ENCODE data around the gene PCDH8. TPM values are rescaled to one million over a fixed set of nuclear protein-coding genes. Genes with fewer than 3 reads are reported as not detected.

PCDH8 gene
- total RNA-seq, 1 donor from 2014 or later = 8.1 TPM

- Mint-ChIP-seq H3K4me1 (ENCODE audit: unreplicated experiment) (peaks cover 15% of the 10 kb centered on the region), H3K36me3 (no peaks in the 10 kb centered on the region), H3K27ac (no peak overlapping the region), H3K27me3 (peaks cover 19% of the 10 kb centered on the region), H3K9me3 (peaks cover 7% of the 10 kb centered on the region), H3K4me3 (no peak overlapping the region)
- DNase-seq (ENCODE audit: extremely low spot score, unreplicated experiment) = no peak
- TF ChIP-seq, protein P1, sequence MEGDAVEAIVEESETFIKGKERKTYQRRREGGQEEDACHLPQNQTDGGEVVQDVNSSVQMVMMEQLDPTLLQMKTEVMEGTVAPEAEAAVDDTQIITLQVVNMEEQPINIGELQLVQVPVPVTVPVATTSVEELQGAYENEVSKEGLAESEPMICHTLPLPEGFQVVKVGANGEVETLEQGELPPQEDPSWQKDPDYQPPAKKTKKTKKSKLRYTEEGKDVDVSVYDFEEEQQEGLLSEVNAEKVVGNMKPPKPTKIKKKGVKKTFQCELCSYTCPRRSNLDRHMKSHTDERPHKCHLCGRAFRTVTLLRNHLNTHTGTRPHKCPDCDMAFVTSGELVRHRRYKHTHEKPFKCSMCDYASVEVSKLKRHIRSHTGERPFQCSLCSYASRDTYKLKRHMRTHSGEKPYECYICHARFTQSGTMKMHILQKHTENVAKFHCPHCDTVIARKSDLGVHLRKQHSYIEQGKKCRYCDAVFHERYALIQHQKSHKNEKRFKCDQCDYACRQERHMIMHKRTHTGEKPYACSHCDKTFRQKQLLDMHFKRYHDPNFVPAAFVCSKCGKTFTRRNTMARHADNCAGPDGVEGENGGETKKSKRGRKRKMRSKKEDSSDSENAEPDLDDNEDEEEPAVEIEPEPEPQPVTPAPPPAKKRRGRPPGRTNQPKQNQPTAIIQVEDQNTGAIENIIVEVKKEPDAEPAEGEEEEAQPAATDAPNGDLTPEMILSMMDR (conservative IDR thresholded peaks at IDR 0.05) = no peak
Measured at GRCh38 chr13:52878831-52879230, 30.4 kb upstream of the PCDH8 start.

DNA sequence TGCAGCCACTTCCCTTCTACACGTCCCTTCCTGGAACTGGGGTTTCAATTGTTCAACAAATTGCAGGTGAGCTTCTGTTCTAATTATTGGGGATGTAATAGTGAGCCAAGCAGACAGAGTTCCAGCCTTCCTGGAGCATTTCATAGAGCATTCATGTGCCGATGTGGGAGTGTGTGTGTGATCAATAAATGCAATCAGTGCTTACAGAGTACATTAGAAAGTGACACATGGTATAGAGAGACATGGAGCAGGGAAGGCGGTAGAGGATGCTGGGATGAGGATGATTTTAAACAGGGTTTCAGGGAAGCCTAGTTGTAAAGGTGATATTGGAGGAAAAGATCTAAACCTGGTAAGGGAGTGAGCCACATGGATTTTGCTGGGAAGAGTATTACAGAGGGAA, 21.7 kb upstream of the PCDH8 start:
- H3K4me3 Mint-ChIP-seq = no peak overlapping the region
- DNase-seq (ENCODE audit: extremely low spot score, unreplicated experiment) = no peak
- TF ChIP-seq, protein P1 (conservative IDR thresholded peaks at IDR 0.05) = no peak
- peaks cover 5% of the 10 kb centered on the region for H3K9me3 Mint-ChIP-seq
- H3K4me1 Mint-ChIP-seq (ENCODE audit: unreplicated experiment) = no peaks in the 10 kb centered on the region
- H3K36me3 Mint-ChIP-seq = no peaks in the 10 kb centered on the region
- peaks cover 32% of the 10 kb centered on the region for H3K27me3 Mint-ChIP-seq
- H3K27ac Mint-ChIP-seq = no peak overlapping the region

DNA sequence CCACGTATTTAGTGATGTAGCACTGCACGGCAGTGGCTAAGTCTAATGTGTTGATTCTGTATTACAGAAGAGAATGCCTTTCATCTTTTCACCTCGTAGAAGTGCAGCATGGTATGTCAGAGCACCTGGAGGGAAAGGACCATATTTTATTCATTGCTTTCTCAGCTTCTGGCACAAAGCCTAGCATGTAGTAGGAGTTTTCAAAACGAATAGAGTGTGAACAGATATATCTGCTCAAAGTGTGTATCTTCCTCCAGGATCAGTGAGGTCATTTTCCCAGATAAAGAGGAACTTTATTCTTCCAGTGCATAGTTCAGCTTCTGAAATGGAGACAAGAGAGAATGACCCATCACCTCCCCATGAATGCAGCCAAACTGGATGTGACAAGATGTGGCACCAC, 21.2 kb upstream of the PCDH8 start:
- DNase-seq (ENCODE audit: extremely low spot score, unreplicated experiment) = no peak
- no peaks in the 10 kb centered on the region for H3K36me3 Mint-ChIP-seq
- H3K4me3 Mint-ChIP-seq = no peak overlapping the region
- H3K27ac Mint-ChIP-seq = no peak overlapping the region
- H3K4me1 Mint-ChIP-seq (ENCODE audit: unreplicated experiment) = no peaks in the 10 kb centered on the region
- TF ChIP-seq, protein P1 (conservative IDR thresholded peaks at IDR 0.05) = no peak
- H3K9me3 Mint-ChIP-seq = peaks cover 5% of the 10 kb centered on the region
- peaks cover 32% of the 10 kb centered on the region for H3K27me3 Mint-ChIP-seq

DNA sequence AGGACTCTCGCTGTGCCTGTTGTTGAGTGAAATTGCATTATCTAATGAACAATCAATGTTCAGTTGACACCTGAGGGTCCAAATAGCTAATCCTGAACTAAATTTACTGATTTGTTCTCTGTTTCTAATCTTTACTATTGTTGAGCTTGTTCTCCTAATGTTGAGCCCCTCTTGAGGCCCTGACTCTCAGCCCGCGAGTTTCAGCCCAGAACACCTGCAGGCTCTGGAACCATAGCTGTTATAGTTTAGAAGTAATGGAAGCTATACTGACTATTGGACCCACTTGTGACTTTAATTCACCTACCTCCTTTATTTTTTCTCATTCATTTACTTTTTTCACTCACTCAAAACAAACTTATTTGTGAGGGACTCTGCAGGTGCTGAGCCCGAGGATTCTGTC, 20.6 kb upstream of the PCDH8 start:
- H3K4me3 Mint-ChIP-seq = no peak overlapping the region
- TF ChIP-seq, protein P1 (conservative IDR thresholded peaks at IDR 0.05) = no peak
- no peak for DNase-seq (ENCODE audit: extremely low spot score, unreplicated experiment)
- H3K27ac Mint-ChIP-seq = no peak overlapping the region
- H3K36me3 Mint-ChIP-seq = no peaks in the 10 kb centered on the region
- peaks cover 5% of the 10 kb centered on the region for H3K9me3 Mint-ChIP-seq
- no peaks in the 10 kb centered on the region for H3K4me1 Mint-ChIP-seq (ENCODE audit: unreplicated experiment)
- H3K27me3 Mint-ChIP-seq = peaks cover 32% of the 10 kb centered on the region

GRCh38 chr13:52868190-52868589, 19.8 kb upstream of the PCDH8 start:
- Mint-ChIP-seq H3K36me3 (no peaks in the 10 kb centered on the region), H3K9me3 (peaks cover 5% of the 10 kb centered on the region), H3K4me3 (no peak overlapping the region), H3K4me1 (ENCODE audit: unreplicated experiment) (no peaks in the 10 kb centered on the region), H3K27ac (no peak overlapping the region), H3K27me3 (peaks cover 30% of the 10 kb centered on the region)
- DNase-seq (ENCODE audit: extremely low spot score, unreplicated experiment) = no peak
- TF ChIP-seq, protein P1 (conservative IDR thresholded peaks at IDR 0.05) = no peak

GRCh38 chr13:52864941-52865340, 16.5 kb upstream of the PCDH8 start:
- Mint-ChIP-seq H3K27me3 (peaks cover 17% of the 10 kb centered on the region), H3K36me3 (no peaks in the 10 kb centered on the region), H3K4me3 (no peak overlapping the region), H3K27ac (no peak overlapping the region), H3K4me1 (ENCODE audit: unreplicated experiment) (no peaks in the 10 kb centered on the region), H3K9me3 (no peaks in the 10 kb centered on the region)
- TF ChIP-seq, protein P1 (conservative IDR thresholded peaks at IDR 0.05) = no peak
- DNase-seq (ENCODE audit: extremely low spot score, unreplicated experiment) = no peak

Measured in type B pancreatic cell (in vitro differentiated cells).